HUES48 (cell line): Measurements from ENCODE around the gene SH3PXD2A.
"Not testable (repeated sequence)": the region's sequence is repeated elsewhere in the genome, so short reads cannot be mapped to it uniquely, and the experiment has no call there.

Experiments used
- H3K27ac ChIP-seq: one replicate; pipeline ENCODE4 v1.7.0; 2013; ENCODE audit warnings: low read depth, low read length, inconsistent platforms
- H3K27me3 ChIP-seq: 2 replicates; pipeline ENCODE4 v1.6.1; 2013; ENCODE audit warnings: mild to moderate bottlenecking, low read length; ENCODE audit not compliant: control insufficient read depth, insufficient read depth
- H3K36me3 ChIP-seq: 2 replicates; pipeline ENCODE4 v1.6.1; 2013; ENCODE audit warnings: low read length; ENCODE audit not compliant: control insufficient read depth, insufficient read depth
- H3K4me1 ChIP-seq: 2 replicates; pipeline ENCODE4 v1.6.1; 2013; ENCODE audit warnings: mild to moderate bottlenecking, low read length; ENCODE audit not compliant: control insufficient read depth, insufficient read depth
- H3K4me3 ChIP-seq: 2 replicates; pipeline ENCODE4 v1.5.1; 2013; ENCODE audit warnings: mild to moderate bottlenecking, low read depth, low read length
- H3K9ac ChIP-seq: 2 replicates; pipeline ENCODE4 v1.6.1; 2013; ENCODE audit warnings: mild to moderate bottlenecking, low read depth, low read length, moderate library complexity
- H3K9me3 ChIP-seq: 2 replicates; pipeline ENCODE4 v1.6.1; 2013; ENCODE audit warnings: low read length; ENCODE audit not compliant: control insufficient read depth, insufficient read depth

The SH3PXD2A gene

GRCh38 chr10:103819493-103819892 lies 35.9 kb downstream of the SH3PXD2A start:
- no peaks in the 10 kb centered on the region for H3K27me3 ChIP-seq
- H3K9me3 ChIP-seq: no peaks in the 10 kb centered on the region
- no peak overlapping the region for H3K27ac ChIP-seq
- H3K4me1 ChIP-seq: peaks cover 5% of the 10 kb centered on the region; the same call in 1 of the 2 replicates
- no peak overlapping the region for H3K9ac ChIP-seq
- no peaks in the 10 kb centered on the region for H3K36me3 ChIP-seq
- H3K4me3 ChIP-seq: no peak overlapping the region

- Histone ChIP-seq H3K36me3 (no peaks in the 10 kb centered on the region), H3K27ac (no peak overlapping the region), H3K9ac (no peak overlapping the region)
Measured at GRCh38 chr10:103818765-103819374, 36.5 kb downstream of the SH3PXD2A start.

GRCh38 chr10:103818105-103818504 lies 37.3 kb downstream of the SH3PXD2A start:
- no peak overlapping the region for H3K9ac ChIP-seq
- no peaks in the 10 kb centered on the region for H3K27me3 ChIP-seq
- H3K27ac ChIP-seq: no peak overlapping the region
- H3K4me1 ChIP-seq: no peaks in the 10 kb centered on the region; the same call in 1 of the 2 replicates
- no peak overlapping the region for H3K4me3 ChIP-seq
- no peaks in the 10 kb centered on the region for H3K9me3 ChIP-seq
- no peaks in the 10 kb centered on the region for H3K36me3 ChIP-seq

More at GRCh38 chr10:103818765-103819374, 36.5 kb downstream of the SH3PXD2A start:
- no peaks in the 10 kb centered on the region for H3K27me3 ChIP-seq
- H3K4me1 ChIP-seq: peaks cover 2% of the 10 kb centered on the region; the same call in 1 of the 2 replicates
- H3K9me3 ChIP-seq: no peaks in the 10 kb centered on the region
- H3K4me3 ChIP-seq: no peak overlapping the region

- Histone ChIP-seq H3K27me3 (no peaks in the 10 kb centered on the region), H3K9ac (no peak overlapping the region), H3K36me3 (no peaks in the 10 kb centered on the region), H3K27ac (no peak overlapping the region), H3K9me3 (no peaks in the 10 kb centered on the region), H3K4me3 (no peak overlapping the region), H3K4me1 (no peaks in the 10 kb centered on the region)
Measured at GRCh38 chr10:103816431-103816830, 38.9 kb downstream of the SH3PXD2A start.

GRCh38 chr10:103814626-103815370 lies 40.6 kb downstream of the SH3PXD2A start:
- Histone ChIP-seq H3K9me3 (no peaks in the 10 kb centered on the region), H3K9ac (no peak overlapping the region)

GRCh38 chr10:103814105-103814504 lies 41.3 kb downstream of the SH3PXD2A start:
- Histone ChIP-seq H3K9ac (no peak overlapping the region), H3K27me3 (no peaks in the 10 kb centered on the region), H3K36me3 (no peaks in the 10 kb centered on the region), H3K9me3 (no peaks in the 10 kb centered on the region), H3K27ac (no peak overlapping the region), H3K4me3 (no peak overlapping the region), H3K4me1 (no peaks in the 10 kb centered on the region)

More at GRCh38 chr10:103814626-103815370, 40.6 kb downstream of the SH3PXD2A start:
- Histone ChIP-seq H3K4me3 (no peak overlapping the region), H3K27ac (no peak overlapping the region), H3K4me1 (no peaks in the 10 kb centered on the region), H3K36me3 (no peaks in the 10 kb centered on the region), H3K27me3 (no peaks in the 10 kb centered on the region)

- not testable (repeated sequence) for H3K4me3 ChIP-seq, H3K27ac ChIP-seq, H3K9ac ChIP-seq, H3K4me1 ChIP-seq, H3K36me3 ChIP-seq, H3K9me3 ChIP-seq, H3K27me3 ChIP-seq
Measured at GRCh38 chr10:103813312-103813711, 42.1 kb downstream of the SH3PXD2A start.

- no peaks in the 10 kb centered on the region for H3K4me1 ChIP-seq
- no peaks in the 10 kb centered on the region for H3K36me3 ChIP-seq
- no peak overlapping the region for H3K4me3 ChIP-seq
- H3K9me3 ChIP-seq: no peaks in the 10 kb centered on the region
- no peak overlapping the region for H3K27ac ChIP-seq
- no peak overlapping the region for H3K9ac ChIP-seq
- H3K27me3 ChIP-seq: no peaks in the 10 kb centered on the region
Measured at GRCh38 chr10:103812432-103812831, 42.9 kb downstream of the SH3PXD2A start.

GRCh38 chr10:103812004-103812403 lies 43.4 kb downstream of the SH3PXD2A start:
- H3K9me3 ChIP-seq: no peaks in the 10 kb centered on the region
- H3K9ac ChIP-seq: no peak overlapping the region
- no peaks in the 10 kb centered on the region for H3K4me1 ChIP-seq
- H3K27me3 ChIP-seq: no peaks in the 10 kb centered on the region
- H3K27ac ChIP-seq: no peak overlapping the region
- no peaks in the 10 kb centered on the region for H3K36me3 ChIP-seq
- H3K4me3 ChIP-seq: no peak overlapping the region

- no peaks in the 10 kb centered on the region for H3K4me1 ChIP-seq
- H3K27me3 ChIP-seq: no peaks in the 10 kb centered on the region
- no peaks in the 10 kb centered on the region for H3K9me3 ChIP-seq
- no peak overlapping the region for H3K9ac ChIP-seq
- no peak overlapping the region for H3K4me3 ChIP-seq
- no peak overlapping the region for H3K27ac ChIP-seq
- no peaks in the 10 kb centered on the region for H3K36me3 ChIP-seq
Measured at GRCh38 chr10:103811463-103811862, 43.9 kb downstream of the SH3PXD2A start.

GRCh38 chr10:103808780-103809179 lies 46.6 kb downstream of the SH3PXD2A start:
- Histone ChIP-seq H3K9me3 (no peaks in the 10 kb centered on the region), H3K9ac (no peak overlapping the region), H3K36me3 (no peaks in the 10 kb centered on the region), H3K4me3 (no peak overlapping the region), H3K27me3 (no peaks in the 10 kb centered on the region), H3K4me1 (peaks cover 9% of the 10 kb centered on the region; the same call in 1 of the 2 replicates), H3K27ac (no peak overlapping the region)
